Subcutaneous adipose tissue (tissue), 4 donors: ENCODE results near the gene IFITM10. TPM values are rescaled to one million over a fixed set of nuclear protein-coding genes. Genes with fewer than 3 reads are reported as not detected.

Source experiments
- total RNA-seq, 4 donors: library from RNA; depleted of rRNA; stranded (reverse); fragments of >200 nt; gene quantifications; one replicate each; pipeline ENCODE4 v1.1.0, GENCODE V29; 2016
- TF ChIP-seq, protein P1 (sequence below): fragments of 450-650 bp; IDR thresholded peaks from one replicate; pipeline ENCODE4 v1.5.1; 2016; ENCODE audit warnings: low read depth, mild to moderate bottlenecking, control low read depth, antibody characterized with exemption, moderate library complexity

Gene IFITM10
- total RNA-seq, 4 donors from 2014 or later: 1.1 to 2.4 (median 1.3) TPM; not detected in 1

DNA sequence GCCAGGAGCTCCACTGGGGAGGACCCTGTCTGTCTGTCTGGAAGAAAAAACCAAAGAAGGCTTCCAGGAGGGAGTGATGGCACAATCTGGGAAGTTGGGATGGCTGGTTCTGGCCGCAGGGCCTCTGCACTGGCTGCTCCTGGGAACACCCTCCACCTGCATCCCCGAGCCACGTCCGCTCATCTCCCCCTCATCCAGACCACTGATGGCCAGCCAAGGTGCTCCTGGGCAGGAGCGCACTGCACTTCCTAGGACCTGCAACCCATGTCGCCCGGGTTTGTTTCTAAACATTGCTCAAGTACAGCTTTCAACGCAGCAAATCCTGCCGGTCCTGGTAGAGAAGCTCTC lies 4.9 kb upstream of the IFITM10 start:
- TF ChIP-seq, protein P1, sequence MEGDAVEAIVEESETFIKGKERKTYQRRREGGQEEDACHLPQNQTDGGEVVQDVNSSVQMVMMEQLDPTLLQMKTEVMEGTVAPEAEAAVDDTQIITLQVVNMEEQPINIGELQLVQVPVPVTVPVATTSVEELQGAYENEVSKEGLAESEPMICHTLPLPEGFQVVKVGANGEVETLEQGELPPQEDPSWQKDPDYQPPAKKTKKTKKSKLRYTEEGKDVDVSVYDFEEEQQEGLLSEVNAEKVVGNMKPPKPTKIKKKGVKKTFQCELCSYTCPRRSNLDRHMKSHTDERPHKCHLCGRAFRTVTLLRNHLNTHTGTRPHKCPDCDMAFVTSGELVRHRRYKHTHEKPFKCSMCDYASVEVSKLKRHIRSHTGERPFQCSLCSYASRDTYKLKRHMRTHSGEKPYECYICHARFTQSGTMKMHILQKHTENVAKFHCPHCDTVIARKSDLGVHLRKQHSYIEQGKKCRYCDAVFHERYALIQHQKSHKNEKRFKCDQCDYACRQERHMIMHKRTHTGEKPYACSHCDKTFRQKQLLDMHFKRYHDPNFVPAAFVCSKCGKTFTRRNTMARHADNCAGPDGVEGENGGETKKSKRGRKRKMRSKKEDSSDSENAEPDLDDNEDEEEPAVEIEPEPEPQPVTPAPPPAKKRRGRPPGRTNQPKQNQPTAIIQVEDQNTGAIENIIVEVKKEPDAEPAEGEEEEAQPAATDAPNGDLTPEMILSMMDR: no peak

DNA sequence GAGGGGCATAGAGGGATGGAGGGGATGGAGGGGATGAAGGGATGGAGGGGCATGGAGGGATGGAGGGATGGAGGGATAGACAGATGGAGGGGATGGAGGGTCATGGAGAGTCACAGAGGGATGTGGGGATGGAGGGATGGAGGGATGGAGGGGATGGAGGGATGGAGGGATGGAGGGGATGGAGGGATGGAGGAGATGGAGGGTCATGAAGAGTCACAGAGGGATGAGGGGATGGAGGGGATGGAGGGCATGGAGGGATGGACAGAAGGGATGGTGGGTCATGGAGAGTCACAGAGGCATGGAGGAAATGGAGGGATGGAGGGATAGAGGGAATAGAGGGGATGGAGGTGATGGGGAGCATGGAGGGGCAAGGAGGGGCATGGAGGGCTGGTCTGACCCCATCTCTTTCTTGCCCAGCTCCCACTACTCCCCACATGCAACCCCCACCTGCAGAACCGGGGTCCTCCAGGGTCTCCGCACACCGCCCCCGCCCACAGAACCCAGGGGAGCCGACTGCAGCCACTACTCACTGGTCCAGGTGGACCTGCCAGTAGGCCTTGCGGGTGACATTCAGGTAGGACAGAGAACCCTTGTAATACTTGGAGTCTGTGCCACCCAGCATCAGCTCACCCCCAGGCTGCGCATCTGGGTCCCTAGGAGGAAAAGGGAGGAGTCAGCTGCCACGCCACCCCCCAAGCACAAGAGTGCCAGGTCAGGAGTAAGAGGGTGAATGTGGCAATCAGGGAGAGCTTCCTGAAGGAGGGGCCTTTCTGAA lies 4.2 kb upstream of the IFITM10 start:
- TF ChIP-seq, protein P1: no peak

DNA sequence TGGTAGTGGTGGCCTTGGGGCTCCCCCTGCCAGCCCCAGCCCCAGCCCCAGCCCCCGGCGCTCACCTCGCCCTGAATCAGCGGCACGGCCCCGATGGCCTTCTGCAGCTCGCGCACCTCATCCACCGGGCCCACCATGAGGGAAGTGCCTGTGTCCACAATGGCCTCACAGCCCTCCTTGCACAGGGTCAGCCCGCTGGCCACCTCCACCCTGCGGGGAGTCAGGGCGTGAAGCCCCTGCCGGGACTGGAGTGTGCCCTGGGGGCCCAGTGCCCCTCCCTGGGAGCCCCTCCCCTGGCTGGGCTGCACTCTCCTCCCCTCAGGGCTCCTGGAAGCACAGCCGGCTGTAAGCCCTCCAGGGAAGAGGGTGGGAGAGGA lies 3.5 kb upstream of the IFITM10 start:
- TF ChIP-seq, protein P1: no peak

DNA sequence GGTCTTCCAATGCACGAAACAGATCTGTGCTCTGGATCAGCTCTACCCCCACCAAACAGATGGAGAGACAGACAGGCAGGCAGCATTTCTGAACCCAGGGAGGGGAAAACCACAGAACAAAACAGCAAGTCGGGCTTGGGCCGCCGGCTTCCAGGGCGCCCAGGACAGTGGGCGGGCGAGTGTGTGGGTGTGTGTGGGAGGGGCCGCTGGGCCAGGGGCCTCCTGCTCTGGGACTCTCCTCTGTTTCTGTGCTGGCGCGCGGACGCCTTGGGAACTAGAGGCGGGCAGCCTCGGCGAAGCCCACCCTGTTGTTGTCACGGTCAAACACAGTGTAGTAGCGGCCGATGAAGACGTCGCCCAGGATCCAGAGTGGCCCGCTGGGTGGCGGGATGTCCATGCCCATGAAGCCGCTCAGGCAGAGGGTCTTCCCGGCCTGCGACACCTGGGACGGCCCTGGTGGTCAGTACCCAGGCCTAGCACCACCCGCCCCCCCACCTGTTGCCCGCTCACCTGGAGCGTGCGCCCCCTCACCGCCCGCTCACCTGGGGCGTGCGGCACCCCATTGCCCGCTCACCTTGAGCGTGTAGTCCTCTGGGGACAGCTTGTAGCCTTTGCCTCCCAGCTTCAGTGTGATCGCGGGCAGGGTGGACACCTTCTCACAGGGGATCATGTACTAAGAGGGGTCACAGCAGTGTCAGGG lies 3.0 kb upstream of the IFITM10 start:
- TF ChIP-seq, protein P1: no peak

DNA sequence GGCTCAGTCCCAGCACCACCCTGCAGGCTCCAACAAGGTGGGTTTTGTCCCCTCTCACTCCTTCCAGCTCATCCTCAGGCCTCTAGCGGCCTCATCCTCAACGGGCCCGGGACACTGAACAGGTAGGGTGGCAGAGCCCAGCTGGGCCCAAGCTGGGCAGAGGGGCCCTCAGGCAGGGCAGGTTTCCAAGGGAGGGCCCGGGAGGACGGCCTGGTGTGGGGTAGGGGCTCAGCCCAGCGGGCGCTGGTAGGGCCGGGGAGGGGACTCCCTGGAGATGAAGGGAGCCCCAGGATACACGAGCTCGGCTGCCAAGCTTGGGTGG lies 2.5 kb upstream of the IFITM10 start:
- TF ChIP-seq, protein P1: no peak

DNA sequence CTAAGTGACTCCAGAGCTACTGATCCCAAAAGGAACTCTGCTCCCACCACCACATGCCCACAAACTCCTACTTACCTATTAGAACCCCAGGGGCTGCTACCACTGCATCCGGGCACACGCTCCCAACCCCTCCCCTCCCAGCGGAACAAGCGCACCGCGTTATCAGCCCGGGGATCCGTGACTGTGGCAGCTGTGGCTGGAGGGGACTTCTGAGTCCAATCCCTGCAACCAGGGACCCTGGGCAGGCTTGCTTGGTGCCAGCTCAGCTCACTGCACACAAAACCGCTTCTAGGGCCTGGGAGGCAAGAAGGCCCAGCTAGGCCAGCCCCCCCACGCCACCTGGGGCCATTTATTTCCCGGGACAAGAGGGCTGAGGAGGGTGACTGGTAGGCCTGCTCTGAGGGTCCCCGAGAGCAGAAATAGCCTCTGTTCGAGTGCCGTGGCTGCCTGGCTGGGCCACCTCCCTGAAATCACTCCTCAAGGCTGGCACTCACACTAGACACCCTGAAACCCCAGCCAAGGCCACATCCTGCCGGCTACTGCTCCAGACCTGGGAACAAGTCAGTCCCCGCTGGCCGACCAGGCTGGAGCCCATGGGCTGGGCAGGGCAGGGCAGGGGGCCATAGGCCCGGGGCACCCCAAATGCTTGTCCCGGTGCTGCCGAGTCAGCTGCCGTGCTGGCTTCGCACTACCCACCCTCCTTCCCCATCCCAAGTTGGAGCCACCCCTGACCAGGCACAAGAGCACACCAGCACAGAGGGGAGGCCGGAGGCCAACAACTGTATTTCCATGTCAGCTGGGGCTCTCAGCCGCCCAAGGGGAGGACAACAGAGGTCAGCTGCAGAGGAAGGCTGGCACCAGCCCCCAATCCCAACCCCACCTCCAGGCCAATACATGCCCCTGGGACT lies 1.9 kb upstream of the IFITM10 start:
- TF ChIP-seq, protein P1: no peak

DNA sequence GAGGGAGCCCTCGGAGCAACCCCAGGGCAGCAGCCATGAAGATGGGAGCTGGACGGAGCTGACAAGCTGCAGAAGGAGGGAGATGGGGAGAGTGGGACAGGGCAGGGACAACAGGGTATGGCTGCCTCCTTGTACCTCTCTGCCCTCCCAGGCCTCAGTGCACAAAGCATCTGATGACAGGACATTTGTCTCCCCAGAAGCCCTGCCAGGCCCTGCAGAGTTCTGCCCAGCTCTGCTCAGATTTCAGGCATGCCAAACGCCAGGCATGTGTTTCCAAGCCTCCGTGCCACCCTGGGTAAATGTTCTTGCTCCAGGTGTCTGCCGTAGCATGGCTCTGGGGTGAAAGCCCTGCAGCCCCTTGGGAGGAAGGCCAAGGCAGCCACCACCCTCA lies 1.1 kb upstream of the IFITM10 start:
- TF ChIP-seq, protein P1: no peak
